OCI-LY1 (cell line): ENCODE results near the gene PXT1.

ENCODE experiments used
- EZH2 ChIP-seq: fragments of 200-600 bp; sonication (generic), shearing (Covaris generic); IDR thresholded peaks from 2 replicates; pipeline ENCODE4 v1.8.0; 2017; ENCODE audit warnings: borderline replicate concordance, mixed run types, mild to moderate bottlenecking, antibody characterized with exemption, low read length, moderate library complexity, mixed read lengths
- TF ChIP-seq, protein P1 (sequence below): fragments of 200-600 bp; sonication (generic), shearing (Covaris generic); IDR thresholded peaks from 2 replicates; pipeline ENCODE4 v1.5.1; 2017; ENCODE audit warnings: mild to moderate bottlenecking, antibody characterized with exemption, low read length, moderate library complexity, mixed read lengths

DNA sequence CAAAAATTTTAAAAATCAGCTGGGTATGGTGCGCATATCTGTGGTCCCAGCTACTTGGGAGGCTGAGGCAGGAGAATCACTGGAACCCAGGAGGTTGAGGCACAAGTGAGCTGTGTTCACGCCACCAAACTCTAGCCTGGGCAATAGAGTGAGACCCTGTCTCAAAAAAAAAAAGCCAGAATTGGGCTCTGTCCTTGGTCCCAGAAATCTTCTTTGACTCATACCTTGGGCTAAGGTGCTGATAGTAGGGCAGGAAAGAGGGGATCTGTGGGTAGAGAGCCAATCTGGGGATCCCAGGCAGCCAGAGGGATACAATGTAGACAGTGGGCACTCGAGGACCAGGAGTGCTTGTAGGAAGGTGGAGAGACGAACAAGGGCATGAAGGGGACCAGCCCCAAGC is 68.5 kb downstream of the PXT1 start:
- TF ChIP-seq, protein P1, sequence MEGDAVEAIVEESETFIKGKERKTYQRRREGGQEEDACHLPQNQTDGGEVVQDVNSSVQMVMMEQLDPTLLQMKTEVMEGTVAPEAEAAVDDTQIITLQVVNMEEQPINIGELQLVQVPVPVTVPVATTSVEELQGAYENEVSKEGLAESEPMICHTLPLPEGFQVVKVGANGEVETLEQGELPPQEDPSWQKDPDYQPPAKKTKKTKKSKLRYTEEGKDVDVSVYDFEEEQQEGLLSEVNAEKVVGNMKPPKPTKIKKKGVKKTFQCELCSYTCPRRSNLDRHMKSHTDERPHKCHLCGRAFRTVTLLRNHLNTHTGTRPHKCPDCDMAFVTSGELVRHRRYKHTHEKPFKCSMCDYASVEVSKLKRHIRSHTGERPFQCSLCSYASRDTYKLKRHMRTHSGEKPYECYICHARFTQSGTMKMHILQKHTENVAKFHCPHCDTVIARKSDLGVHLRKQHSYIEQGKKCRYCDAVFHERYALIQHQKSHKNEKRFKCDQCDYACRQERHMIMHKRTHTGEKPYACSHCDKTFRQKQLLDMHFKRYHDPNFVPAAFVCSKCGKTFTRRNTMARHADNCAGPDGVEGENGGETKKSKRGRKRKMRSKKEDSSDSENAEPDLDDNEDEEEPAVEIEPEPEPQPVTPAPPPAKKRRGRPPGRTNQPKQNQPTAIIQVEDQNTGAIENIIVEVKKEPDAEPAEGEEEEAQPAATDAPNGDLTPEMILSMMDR, result no peak
- TF ChIP-seq EZH2, result no peak
